Smooth muscle cell of the brain vasculature (primary cell): ENCODE data around the gene CRADD.
A peak's percentile ranks its signal among the peaks of the same experiment; 100 is the strongest.
"Not testable (repeated sequence)": the region's sequence is repeated elsewhere in the genome, so short reads cannot be mapped to it uniquely, and the experiment has no call there.

Experiments used
- DNase-seq: peaks from one replicate; pipeline ENCODE4 v3.0.0-alpha.2; 2012; ENCODE audit warnings: low read depth, low spot score

Gene CRADD

DNA sequence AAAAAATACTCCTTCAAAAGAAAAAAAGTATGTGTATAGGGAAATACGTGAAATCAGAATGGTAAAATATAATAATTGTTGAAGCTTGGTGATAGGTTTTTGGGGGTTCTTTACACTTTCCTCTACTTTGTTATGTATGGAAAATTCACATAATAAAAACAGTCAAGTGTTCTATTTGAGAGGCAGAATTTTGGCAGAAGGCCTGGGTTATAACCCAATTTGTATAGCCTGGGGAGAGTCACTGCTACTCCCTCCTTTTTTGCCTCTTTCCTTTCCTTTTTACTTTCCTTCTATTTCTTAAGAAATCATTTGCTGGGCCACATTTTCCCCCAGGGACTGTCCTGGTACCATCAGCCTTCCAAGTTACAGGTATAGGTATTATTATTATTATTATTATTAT is 105.7 kb downstream of the CRADD start:
- DNase-seq, result no peak

DNA sequence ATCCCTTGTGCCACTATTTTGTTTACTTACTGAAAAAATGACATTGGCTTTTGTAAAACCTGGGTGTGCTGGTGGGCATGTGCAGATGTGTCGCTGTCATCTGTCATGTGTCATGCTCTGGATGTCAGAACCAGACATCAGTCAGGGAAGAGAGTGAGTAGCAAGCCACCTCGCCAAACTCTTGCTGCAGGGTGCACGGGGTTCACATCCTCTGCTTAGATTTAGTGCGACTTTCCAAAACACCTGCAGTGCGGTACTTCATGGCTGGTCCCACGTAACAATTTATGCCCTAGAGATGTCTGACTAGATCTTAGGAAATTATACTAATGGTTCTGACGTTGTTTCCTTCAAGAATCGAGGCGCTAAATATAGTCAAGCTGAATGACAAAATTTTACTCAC is 106.7 kb downstream of the CRADD start:
- no peak for DNase-seq

DNA sequence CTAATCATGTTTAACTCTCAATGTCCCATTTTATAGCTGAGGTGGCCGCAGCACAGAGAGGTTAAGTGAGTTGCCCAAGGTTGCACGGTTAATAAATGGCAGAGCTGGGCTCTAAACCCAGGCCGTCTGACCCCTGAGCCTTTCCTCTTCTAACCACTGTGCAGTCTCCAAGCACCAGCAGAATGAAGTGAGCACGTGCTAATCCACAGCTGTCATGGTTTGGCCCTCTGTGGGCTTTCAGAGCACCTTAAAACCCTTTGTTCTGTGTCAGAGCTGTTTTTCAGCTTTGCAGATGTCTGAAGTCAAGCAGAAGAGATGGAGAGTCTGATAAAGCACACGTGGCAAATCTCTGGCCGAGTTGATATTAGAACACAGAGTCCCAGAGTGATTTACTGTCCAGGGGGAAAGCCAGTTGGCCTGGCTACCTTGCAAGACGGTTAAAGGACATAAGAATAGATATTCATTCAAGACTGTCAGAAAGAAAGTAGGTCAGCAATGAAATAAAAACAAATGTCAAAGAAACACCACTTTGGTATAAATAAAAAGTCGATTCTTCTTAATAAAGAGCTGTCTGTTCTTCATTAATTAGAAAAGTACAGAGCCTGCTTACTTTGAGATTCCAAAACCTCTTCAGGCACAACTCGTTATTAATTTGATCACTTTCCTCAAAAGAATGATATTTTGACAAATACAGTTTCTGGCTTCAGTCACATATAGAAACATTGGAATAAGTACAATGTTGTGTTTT is 107.3 kb downstream of the CRADD start:
- DNase-seq, result no peak

DNA sequence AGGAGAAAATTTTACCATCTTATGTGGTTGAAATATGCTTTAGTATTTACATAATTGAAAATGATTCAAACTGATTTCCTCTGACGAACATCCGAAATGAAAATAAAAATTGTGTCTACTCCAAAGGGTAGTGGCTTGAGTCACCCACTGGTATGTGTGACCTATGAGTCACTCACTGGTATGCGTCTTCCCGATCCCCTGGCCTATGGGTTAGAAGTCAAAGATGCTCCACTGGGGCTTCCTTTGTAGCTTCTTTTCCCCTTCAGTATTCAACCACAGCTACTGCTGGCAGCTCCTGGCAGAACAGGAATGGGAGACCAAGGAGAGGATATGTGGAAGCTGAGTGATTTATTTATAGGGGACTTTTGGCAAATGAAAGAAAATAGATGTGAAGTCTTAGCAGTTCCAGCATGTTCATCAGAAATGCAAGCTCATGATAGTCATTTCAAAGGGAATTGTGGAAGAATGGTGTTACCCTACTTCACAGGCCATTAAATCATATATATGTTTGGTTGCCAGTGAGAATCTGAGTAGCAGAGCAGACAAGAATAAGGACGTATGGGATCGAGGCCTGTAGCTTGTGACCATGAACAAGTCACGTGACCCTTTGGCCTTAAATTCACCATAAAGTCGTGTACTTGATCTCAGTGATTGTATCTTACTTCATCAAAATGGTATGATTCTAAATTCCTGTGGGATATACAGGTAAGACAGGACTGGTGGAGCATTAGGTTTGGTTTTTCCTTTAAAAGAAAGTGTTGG is 108.3 kb downstream of the CRADD start:
- DNase-seq, result peak; percentile 76

DNA sequence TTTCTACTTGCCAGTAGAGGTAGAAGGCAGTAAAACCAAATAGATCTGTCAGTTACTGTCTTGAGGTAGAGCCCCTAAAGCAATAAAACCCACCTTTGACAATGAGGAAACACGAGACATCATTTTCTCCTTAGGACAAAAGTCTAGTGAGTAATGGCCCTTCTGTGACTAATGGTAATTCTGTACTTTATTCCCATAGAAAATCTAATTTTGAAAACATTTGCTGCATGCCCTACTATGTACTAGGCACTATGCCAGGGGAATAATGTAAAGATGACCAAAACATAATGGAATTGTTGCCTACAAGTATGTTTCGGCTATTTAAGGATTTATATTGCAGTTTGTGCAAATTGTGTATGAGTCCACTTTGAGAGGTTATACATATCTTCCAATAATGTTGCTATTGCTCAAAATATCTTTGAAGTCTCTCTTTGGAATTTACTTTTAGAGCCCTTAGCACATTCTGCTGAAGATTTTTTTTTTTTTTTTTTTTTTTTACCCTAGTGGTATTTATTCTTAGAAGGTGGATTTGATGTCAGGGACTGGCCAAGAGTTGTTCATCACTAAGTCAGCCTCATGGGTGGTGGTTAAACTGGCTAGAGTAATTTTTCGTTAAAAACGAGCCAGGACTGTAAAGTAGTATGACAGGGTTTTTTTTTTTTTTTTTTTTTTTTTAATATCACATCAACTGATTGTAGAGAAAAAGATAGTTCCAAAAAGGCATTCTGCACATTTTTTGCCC is 109.7 kb downstream of the CRADD start:
- DNase-seq, result no peak

DNA sequence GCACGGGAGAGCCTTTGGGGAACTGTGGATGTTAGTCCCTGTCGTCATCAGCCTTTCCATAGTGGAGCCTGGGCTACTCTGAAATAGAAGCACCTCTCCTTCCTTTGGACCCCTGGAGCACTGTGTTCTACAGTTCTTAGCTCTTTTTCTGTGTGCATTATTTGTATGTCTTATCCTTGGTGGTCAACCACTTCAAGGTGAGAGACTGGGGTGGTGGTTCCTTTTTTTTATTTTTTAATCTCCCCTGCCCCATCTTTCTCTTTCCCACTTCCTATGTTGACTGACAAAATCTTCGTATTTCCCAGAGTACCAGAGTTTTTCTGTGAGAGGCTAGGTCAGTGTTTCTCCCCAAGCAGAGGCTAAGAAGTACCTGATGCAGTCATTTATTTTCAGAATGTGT is 111.7 kb downstream of the CRADD start:
- no peak for DNase-seq

DNA sequence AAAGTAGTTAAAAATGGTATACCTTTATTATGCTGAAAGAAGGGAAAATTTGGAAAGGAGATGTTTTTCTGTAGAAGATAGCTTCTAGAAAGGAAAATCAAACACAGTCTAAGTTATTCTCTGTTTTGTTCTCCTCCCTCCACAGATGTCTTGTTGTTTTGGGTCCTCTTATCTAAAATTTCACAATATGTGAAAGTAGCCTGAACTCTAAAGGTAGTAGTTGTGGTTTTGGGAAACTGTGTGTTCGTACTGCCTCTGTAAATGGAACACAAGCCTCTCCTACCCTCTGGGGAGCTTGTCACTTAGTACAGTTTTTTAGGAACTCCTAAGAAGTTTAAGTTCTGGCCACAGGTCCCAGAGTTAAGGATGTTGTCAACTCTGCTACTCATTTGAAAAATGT is 112.6 kb downstream of the CRADD start:
- DNase-seq, result no peak

DNA sequence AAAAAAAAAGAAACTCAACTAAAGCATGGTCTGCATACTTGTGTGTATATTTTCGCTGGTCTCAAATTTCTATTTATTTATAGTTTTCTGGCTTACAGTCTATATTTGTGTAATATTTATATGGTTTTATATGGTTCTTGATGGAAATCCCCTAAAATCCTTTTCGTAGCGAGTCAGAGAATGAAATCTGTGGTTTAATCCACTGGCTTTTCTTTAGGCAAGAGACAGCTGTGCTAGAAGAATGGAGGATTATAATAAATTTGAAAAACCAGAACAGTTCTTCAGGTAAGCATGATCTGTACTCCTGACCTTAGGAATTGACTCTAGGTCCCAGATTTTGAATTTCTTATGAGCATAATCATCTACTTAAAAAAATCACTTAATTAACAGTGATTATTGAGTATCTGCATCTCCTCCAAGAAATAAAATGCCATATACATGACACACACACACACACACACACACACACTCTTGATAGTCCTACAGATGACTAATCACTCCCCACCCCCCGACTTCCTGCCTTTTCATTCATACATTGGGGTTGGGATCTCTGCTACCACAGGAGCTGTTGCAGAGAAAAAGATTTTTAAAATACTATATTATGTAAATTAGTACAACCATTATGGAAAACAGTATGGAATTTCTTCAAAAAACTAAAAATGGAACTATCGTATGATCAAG is 113.4 kb downstream of the CRADD start:
- DNase-seq, result no peak

DNA sequence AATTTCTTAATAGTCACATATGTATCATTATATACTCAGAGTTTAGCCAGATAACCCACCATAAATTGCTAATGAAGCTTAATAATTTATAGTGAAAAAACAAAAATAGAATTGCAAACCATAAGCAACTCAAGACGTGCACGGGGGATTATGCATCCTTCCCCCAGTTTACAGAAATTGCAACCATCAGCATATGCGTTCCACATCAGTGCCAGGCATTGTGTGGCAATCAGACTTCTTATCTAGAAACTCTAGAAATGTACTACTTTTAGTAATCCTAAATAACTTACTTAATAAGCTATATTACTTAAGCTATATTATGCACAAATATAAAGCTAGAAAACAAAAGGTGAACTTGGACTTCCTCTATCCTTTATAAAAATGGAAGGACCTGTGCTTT is 115.8 kb downstream of the CRADD start:
- DNase-seq, result no peak

DNA sequence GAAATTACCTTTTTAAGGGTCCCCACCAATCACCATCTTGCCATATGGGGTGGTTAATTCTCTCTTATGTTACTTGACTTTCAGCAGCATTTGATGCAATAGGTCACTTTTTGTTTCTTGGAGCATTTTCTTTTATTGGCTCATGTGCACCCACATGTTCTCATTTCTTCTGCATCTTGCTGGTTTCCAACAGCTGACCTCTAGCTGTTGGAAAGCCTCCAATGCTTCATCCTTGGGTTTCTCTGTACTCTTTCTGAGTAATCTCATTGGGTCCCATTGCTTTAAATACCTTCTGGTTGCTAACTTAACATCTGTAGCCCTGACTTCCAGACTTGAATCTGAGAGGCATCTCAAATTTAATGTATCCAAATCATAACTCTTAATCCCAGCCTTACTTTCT is 116.8 kb downstream of the CRADD start:
- no peak for DNase-seq

DNA sequence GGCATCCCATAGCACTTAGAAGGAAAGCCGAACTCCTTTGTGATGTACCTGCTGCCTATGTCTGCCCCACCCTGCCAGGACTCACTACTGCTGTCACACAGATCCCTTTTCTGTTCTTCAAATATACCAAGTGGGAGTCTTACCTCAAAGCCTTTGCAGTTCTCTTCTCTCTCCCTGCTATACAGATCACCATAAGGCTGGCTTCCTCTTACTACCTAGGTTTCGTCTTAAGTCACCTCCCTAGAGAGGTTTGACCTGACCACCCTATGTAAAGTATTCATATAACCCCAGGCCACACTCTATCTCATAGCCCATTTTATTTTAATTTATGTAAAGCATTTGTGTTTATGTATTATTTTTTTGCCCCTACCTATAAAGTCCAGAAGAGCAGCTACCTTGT is 117.6 kb downstream of the CRADD start:
- no peak for DNase-seq

DNA sequence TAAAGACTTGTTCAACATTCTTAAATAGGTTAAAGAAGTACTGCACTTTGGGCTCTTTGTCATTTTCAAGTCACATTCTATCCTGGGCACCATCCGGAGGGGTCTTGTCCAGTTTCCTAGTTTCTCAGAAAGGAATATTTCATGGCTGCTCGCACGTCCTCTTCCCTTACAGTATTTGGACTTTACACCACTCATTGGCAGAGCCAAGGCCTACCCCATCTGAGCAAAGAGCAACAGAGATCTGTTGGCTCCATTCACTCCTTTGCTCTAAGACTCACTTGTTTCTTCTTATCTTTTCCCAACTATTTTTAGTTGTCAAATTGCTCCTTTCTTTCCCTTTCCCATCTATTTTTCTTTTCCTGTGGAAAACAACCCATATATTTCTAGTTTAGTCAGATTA is 118.2 kb downstream of the CRADD start:
- no peak for DNase-seq

DNA sequence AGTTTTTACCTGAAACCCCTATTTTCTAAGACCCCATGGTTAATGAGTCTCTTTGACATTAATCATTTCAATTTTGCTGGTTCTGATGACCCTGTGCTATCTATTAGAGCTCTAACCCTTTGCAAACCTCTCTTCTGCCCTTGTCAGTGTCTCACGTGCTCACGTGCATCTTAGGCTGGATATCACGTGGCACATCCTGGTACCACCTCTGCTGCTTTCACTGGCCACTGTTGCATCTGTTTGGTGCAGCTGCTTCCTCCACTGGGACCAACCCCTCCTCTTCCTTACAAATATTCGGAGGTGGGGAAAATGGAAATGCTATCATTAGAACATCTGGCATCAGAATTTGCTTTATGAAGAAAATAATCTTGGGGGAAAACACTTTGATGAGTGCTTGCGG is 119.6 kb downstream of the CRADD start:
- no peak for DNase-seq

DNA sequence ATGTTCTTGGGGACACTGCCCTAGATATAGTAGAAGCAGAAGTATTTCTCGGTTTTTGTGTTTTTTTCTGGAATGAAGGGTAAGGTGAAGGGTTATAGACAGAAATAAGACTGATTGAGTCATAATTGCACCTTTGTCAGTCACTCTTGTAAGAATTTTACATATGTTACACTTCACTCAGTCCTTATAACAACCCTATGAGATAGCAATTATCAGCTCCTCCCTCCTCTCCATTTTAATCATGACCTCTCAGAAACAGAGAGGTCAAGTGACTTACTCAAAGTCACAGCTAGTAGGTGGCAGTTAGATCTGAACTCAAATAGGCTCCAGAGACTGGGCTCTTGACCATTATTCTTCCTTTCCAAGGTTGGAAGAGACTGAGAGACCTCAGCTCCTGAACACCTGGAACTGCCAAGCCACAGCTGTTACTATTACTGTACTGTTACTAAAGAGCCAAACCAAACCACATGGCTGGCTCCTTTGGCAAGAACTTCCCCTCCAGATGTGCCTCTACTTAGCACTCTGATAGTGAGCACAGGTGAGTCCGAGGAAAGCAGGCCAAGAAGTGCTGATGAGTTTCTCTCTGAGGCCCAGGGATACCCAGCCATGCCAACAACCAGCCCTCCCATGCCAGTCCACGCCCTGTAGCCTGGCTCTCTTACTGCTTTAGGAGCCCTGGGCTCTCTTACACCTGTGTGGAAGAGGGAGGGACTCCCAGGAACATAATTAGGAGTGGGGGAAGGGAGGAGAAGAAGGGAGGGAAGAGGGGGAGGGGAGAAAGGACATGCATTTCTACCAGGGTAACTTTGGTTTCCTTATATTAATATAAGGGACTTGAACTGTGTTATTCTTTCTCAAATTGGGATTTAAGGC is 121.3 kb downstream of the CRADD start:
- no peak for DNase-seq

DNA sequence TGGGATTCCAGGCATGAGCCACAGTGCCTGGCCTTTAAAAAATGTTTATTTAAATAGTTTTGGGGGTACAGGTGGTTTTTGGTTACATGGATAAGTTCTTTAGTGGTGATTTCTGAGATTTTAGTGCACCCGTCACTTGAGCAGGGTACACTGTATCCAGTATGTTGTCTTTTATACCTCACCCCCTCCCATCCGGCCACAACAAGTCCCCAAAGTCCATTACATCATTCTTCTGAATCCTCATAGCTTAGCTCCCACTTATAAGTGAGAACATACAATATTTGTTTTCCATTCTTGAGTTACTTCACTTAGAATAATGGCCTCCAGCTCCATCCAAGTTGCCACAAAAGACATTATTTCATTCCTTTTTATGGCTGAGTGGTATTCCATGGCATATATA is 124.5 kb downstream of the CRADD start:
- not testable (repeated sequence) for DNase-seq

DNA sequence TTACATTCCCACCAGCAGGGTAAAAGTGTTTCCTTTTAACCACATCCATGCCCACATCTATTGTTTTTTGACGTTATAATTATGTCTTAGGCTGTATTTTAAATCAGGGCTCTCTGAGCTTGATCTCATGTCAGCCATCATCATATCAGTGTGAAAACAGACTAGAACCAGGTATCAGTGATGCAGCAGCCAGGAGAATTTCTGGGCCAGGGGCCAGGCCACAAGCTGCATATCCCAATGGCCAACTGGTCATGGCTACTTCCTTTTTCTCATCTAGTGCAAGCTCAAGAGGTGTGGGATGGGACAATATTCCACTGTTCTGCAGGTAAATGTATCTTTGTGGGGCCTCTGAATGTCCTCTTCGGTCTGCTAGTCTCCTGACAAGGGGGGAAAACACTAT is 125.1 kb downstream of the CRADD start:
- DNase-seq, result no peak

DNA sequence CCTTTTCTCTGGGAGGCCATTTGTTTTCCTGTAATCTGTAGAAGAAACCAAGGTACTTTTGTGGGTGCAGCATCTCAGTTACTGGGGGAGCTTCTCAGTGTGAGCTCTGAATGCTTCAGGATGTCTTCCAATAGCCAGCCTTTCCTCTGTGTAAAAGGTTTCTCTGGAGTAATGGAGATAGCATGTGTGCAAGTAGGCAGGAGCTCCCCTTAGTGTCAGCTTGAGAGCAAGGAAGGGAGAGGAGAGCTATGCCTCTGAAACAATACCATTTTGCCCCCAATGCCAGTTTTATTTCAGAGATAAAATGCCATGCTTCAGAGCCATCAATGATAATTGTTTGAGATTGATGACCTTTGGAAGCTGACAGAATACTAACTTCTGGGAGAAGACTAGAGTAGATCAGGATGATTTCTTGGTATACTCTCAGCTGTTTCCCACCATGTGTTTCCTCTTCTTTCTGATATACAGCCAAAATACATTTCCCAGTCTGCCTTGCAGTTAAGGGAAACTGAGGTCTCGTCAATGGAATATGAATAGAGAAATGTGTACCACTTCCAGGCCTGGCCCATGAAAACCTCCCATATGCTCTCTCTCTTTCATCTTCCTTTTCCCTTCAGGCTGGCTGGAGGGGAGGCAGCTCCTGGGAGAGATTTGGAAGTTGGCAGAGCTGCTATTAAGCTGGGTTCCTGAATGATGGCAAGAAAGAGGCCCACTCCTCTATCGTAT is 125.7 kb downstream of the CRADD start:
- no peak for DNase-seq

DNA sequence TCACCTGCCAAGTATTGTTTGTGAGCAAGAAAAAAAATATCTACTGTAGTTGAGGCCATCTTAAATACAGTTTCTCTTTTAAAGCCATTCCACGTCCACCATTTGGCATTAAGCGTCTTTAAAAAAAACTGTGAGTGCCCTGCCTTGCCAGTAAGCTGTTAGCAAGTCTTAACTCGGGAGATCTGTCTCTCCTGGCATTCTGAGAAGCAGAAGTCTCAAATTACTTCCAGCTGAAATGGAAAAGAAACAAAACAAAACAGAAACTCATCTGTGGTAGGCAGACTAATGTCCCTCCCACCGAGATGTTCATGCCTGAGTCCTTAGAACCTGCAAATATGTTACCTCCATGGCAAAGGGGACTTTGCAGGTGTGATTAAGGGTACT is 126.2 kb downstream of the CRADD start:
- DNase-seq, result no peak

DNA sequence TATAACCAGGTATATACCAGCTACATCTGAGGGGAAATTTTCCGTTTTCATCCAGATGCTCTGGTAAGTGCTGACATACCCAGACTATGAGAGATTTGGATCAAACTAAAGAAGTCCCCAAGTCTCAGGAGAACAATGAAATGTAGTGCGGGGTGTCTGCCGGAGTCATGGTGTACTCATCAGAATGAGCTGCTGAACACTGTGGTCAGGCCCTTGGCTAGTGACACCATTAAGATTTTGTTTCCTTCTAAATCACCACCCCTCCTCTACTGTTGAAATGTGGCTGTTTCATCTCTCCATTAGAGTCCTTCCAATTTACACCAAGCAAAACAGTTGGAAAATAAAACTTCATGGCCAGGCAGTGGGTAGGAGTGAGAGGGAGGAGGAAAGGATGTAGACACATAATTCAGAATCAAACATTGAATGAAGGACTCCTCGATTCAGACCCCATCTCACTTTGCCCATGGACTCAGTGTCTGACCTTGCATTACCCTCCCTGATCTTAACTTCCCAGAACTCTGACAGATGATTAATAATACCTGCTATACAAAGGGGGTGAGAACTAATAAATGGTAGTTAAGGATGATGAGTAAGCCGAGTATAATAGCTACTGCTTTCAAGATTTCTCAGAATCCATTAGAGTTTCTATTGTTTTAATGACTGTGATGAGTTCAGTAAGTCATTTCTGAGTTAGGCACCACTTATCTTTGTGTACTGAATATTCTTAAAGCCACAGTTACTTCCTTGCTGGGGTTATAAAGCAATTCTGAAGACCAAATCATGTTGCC is 127.4 kb downstream of the CRADD start:
- DNase-seq, result no peak

DNA sequence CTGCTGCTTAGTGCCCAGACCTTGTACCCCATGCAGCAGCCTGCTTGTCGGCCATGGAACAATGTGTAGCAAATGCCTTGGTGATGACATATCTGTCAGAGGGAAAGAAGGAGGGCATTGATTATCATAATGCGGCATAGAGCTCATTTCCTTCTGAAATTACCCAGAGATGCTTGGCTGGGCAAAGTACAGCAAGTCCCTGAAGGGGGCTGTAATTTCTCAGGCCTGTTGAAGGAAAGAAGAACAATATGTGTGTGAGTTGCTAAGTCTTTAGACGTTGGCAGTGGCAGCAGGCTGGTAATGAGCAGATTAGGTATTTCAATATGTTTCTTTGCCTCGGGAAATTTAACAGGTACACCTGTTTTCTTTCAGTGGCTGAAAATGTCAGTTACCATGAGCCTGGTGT is 128.6 kb downstream of the CRADD start:
- no peak for DNase-seq
